Adrenal gland (tissue), 5 donors: ENCODE results near the gene FHIT.

Experiments used
- CTCF ChIP-seq, 6 experiments: fragments of 450-650 bp in 4 of 6; fragments of 200-600 bp in 2 of 6; sonication (generic) in 1 of 6; IDR thresholded peaks; 1 replicate in 5 of 6; 2 replicates in 1 of 6; pipeline versions ENCODE4 v1.5.1 to v1.8.0; 2016 to 2021; ENCODE audit warnings: antibody characterized with exemption in 6 of 6, mild to moderate bottlenecking in 2 of 6, moderate library complexity in 1 of 6
- POLR2A ChIP-seq, 2 donors: fragments of 450-650 bp; IDR thresholded peaks; one replicate each; pipeline ENCODE4 v1.6.1; 2017; ENCODE audit warnings: antibody characterized with exemption in 2 of 2, mild to moderate bottlenecking in 2 of 2, moderate library complexity in 1 of 2
- donor health status: DM: no; HTN: no; CAD: no.

- TF ChIP-seq CTCF (IDR thresholded peaks at IDR 0.05) (no peak), POLR2A (IDR thresholded peaks at IDR 0.05) (no peak)
These were observed 1007.8 kb downstream of the FHIT start for GRCh38 chr3:60243456-60243855.
